K562 (cell line): ENCODE results near the gene SLC35F5. TPM values are rescaled to one million over a fixed set of nuclear protein-coding genes. Genes with fewer than 3 reads are reported as not detected.

Experiments
- ATAC-seq: fragments of 200-7000 bp; cut with Tn5 transposase; 3 replicates; pipeline ENCODE4 v1.9.1; 2020; ENCODE audit warnings: moderate library complexity
- BruUV-seq: library from RNA; stranded (reverse); fragments of 400-500 nt; replicated peaks from 2 replicates; lab custom pipeline; 2021; lab: Mats Ljungman, UMichigan
- CTCF ChIA-PET: fragments of 300-600 bp; formaldehyde crosslinking; extraction: SDS; loops from one replicate; lab custom pipeline; 2021; ENCODE audit warnings: low intra/inter-chr PET ratio; lab: Yijun Ruan, JAX
- POLR2A ChIA-PET: fragments of 300-600, 350-650 bp; sonication (Branson Sonifier 250); formaldehyde crosslinking; extraction: SDS; loops from one replicate; lab custom pipeline; 2021; ENCODE audit warnings: antibody characterized with exemption, inconsistent platforms; lab: Yijun Ruan, JAX
- DNase-seq, 4 experiments: peaks; one replicate each; pipeline versions ENCODE4 v3.0.0 to v3.0.0-alpha.2; 2011 to 2018; ENCODE audit warnings: low spot score in 3 of 4, mixed read lengths in 3 of 4; ENCODE audit errors: extremely low read depth in 1 of 4
- FAIRE-seq: peaks from 2 replicates; lab custom pipeline; 2011; peaks lifted over from hg19 to GRCh38; lab: Jason Lieb, UNC
- H2AFZ ChIP-seq: 2 replicates; pipeline ENCODE4 v1.6.0; 2011; ENCODE audit warnings: low read depth, low read length, control low read depth, inconsistent platforms
- H3K27ac ChIP-seq: fragments of 200-600 bp; 3 replicates; pipeline ENCODE4 v1.8.0; 2011; ENCODE audit warnings: low read depth, mild to moderate bottlenecking, control low read depth, inconsistent platforms, low read length, moderate library complexity, mixed read lengths; ENCODE audit errors: extremely low read depth
- H3K27me3 ChIP-seq, 2 experiments: fragments of 300-600 bp in 1 of 2; 2 replicates in 1 of 2; 3 replicates in 1 of 2; pipeline versions ENCODE4 v1.6.0 to v1.8.0; 2011; ENCODE audit warnings: inconsistent platforms in 2 of 2, low read length in 2 of 2, mild to moderate bottlenecking in 1 of 2, mixed read lengths in 1 of 2, moderate library complexity in 1 of 2; ENCODE audit not compliant: control insufficient read depth in 2 of 2, insufficient read depth in 2 of 2
- H3K36me3 ChIP-seq: fragments of 300-600 bp; 3 replicates; pipeline ENCODE4 v1.8.0; 2011; ENCODE audit warnings: mild to moderate bottlenecking, low read length, inconsistent platforms; ENCODE audit not compliant: control insufficient read depth, insufficient read depth
- H3K4me1 ChIP-seq, 2 experiments: fragments of 200-600 bp in 1 of 2; replicated peaks in 1 of 2; 2 replicates in 1 of 2; 3 replicates in 1 of 2; pipeline versions ENCODE4 v1.5.1 to v1.8.0; 2011; ENCODE audit warnings: inconsistent platforms in 2 of 2, low read length in 2 of 2, mild to moderate bottlenecking in 1 of 2, mixed read lengths in 1 of 2, moderate library complexity in 1 of 2; ENCODE audit not compliant: control insufficient read depth in 2 of 2, insufficient read depth in 2 of 2
- H3K4me2 ChIP-seq: 2 replicates; pipeline ENCODE4 v1.6.1; 2011; ENCODE audit warnings: low read length, control low read depth, inconsistent platforms, mixed read lengths; ENCODE audit not compliant: insufficient read depth
- H3K4me3 ChIP-seq: fragments of 200-600 bp; sonication (generic), shearing (Covaris generic); 2 replicates; pipeline ENCODE4 v1.5.1; 2016; ENCODE audit warnings: control low read depth, inconsistent platforms
- H3K79me2 ChIP-seq: fragments of 200-600 bp; 3 replicates; pipeline ENCODE4 v1.8.0; 2011; ENCODE audit warnings: low read length, inconsistent platforms; ENCODE audit not compliant: control insufficient read depth, insufficient read depth
- H3K9ac ChIP-seq, 2 experiments: 2 replicates each; pipeline versions ENCODE4 v1.6.0 to v1.6.1; 2011; ENCODE audit warnings: low read depth in 2 of 2, low read length in 2 of 2, control low read depth in 1 of 2, inconsistent platforms in 1 of 2, mild to moderate bottlenecking in 1 of 2, mixed read lengths in 1 of 2; ENCODE audit not compliant: insufficient read depth in 1 of 2
- H3K9me1 ChIP-seq: one replicate; pipeline ENCODE4 v1.6.0; 2011; ENCODE audit warnings: inconsistent platforms, mild to moderate bottlenecking, low read length, moderate library complexity; ENCODE audit not compliant: control insufficient read depth, insufficient read depth
- H3K9me3 ChIP-seq: replicated peaks from 2 replicates; pipeline ENCODE4 v1.5.1; 2011; ENCODE audit warnings: low read depth, low read length, inconsistent platforms; ENCODE audit not compliant: control insufficient read depth, insufficient read depth
- H4K20me1 ChIP-seq: replicated peaks from 2 replicates; pipeline ENCODE4 v1.6.1; 2011; ENCODE audit warnings: low read length, inconsistent platforms, mixed read lengths; ENCODE audit not compliant: control insufficient read depth, insufficient read depth
- BHLHE40 ChIP-seq: IDR thresholded peaks from 2 replicates; pipeline ENCODE4 v1.6.1; 2011; ENCODE audit warnings: low read length, improper control_type of control experiment
- DDX20 ChIP-seq: fragments of 450-650 bp; IDR thresholded peaks from 2 replicates; pipeline ENCODE4 v1.6.1; 2016; ENCODE audit warnings: missing genetic modification characterization, low read depth, mild to moderate bottlenecking, missing compliant biosample characterization, moderate library complexity
- HES1 ChIP-seq: fragments of 450-650 bp; IDR thresholded peaks from 2 replicates; pipeline ENCODE4 v1.6.1; 2016; ENCODE audit warnings: low read depth, mild to moderate bottlenecking, moderate library complexity
- MCM7 ChIP-seq, 2 experiments: fragments of 450-650 bp; IDR thresholded peaks; 2 replicates each; pipeline ENCODE4 v1.6.1; 2016 to 2018
- MYC ChIP-seq, 2 experiments: fragments of 250-450 bp in 1 of 2; sonication (Bioruptor Pico) in 1 of 2; IDR thresholded peaks; 2 replicates each; pipeline versions ENCODE4 v1.5.1 to v1.6.1; 2012 to 2021; ENCODE audit warnings: low read depth in 2 of 2, borderline replicate concordance in 1 of 2, improper control_type of control experiment in 1 of 2, low read length in 1 of 2, mild to moderate bottlenecking in 1 of 2, moderate library complexity in 1 of 2
- POLR2AphosphoS2 ChIP-seq: IDR thresholded peaks from 2 replicates; pipeline ENCODE4 v1.6.1; 2012; ENCODE audit warnings: low read length, improper control_type of control experiment
- RUNX1 ChIP-seq: sonication (generic); IDR thresholded peaks from 2 replicates; pipeline ENCODE4 v1.6.1; 2016; ENCODE audit warnings: antibody characterized with exemption, low read depth
- SMAD1 ChIP-seq: fragments of 150-350 bp; IDR thresholded peaks from 2 replicates; pipeline ENCODE4 v1.6.1; 2014; ENCODE audit warnings: low read length, low read depth; ENCODE audit not compliant: partially characterized antibody
- TEAD4 ChIP-seq, 2 experiments: sonication (generic) in 1 of 2; formaldehyde crosslinking in 1 of 2; IDR thresholded peaks; 2 replicates each; pipeline versions ENCODE4 v1.6.1 to v1.8.0; 2012 to 2022; ENCODE audit warnings: borderline replicate concordance in 1 of 2, inconsistent platforms in 1 of 2, low read length in 1 of 2, mild to moderate bottlenecking in 1 of 2, missing genetic modification reagents in 1 of 2
- ZNF12 ChIP-seq: sonication (generic); formaldehyde crosslinking; IDR thresholded peaks from 2 replicates; pipeline ENCODE4 v1.4.0; 2020; ENCODE audit warnings: mild to moderate bottlenecking, missing genetic modification reagents
- ZNF165 ChIP-seq: fragments of 250-450 bp; sonication (Bioruptor Pico); IDR thresholded peaks from 2 replicates; pipeline ENCODE4 v1.4.0; 2020; ENCODE audit warnings: borderline replicate concordance
- WGBS: fragments of 100-300 bp; shearing (Covaris generic); methylation state at CpG from one replicate; pipeline ENCODE4 v1.1.6; 2016; ENCODE audit warnings: low coverage, mixed read lengths; ENCODE audit not compliant: insufficient coverage; ENCODE audit errors: missing lambda C conversion rate; 5-methylcytosine and 5-hydroxymethylcytosine counted together
- in situ Hi-C: fragments of 300-500 bp; cut with MboI; formaldehyde crosslinking; loops from 4 replicates; pipeline ENCODE4 v1.15.0; 2018; ENCODE audit warnings: inconsistent platforms, mixed read lengths
- intact Hi-C: fragments of 100-400 bp; cut with micrococcal nuclease; formaldehyde crosslinking; loops from 2 replicates; pipeline ENCODE4 v1.14.2; 2022
- polyA plus RNA-seq, 8 experiments: library from polyadenylated mRNA; depleted of rRNA in 4 of 8; stranded (reverse) in 5 of 8; unstranded in 3 of 8; fragments of >200 nt; fragmentation: Nextera tagmentation in 2 of 8; fragmentation: Illumina TruSeq in 1 of 8; extraction: Ambion mirVana in 2 of 8; extraction: Trizol in 1 of 8; gene quantifications; 2 replicates each; pipeline versions ENCODE4 v1.2.1 to v1.2.3, GENCODE V29; 2011 to 2014; ENCODE audit warnings: inconsistent platforms in 1 of 8, missing spikeins in 1 of 8
- total RNA-seq, 7 experiments: library from RNA; depleted of rRNA in 6 of 7; stranded (reverse); fragments of >200 nt in 6 of 7; fragmentation: Illumina TruSeq in 2 of 7; extraction: Trizol in 2 of 7; gene quantifications; 2 replicates each; pipeline versions ENCODE4 v1.2.1 to v1.2.3, GENCODE V29; 2011 to 2021; ENCODE audit warnings: low replicate concordance in 1 of 7

Gene SLC35F5
- total and polyA plus RNA-seq, 9 of the 15 experiments (the other 6 are each of a cell fraction or from before 2014, with no cell fraction given), result 4.9 to 50.7 (median 30.5) TPM

GRCh38 chr2:113676623-113677266 lies 79.7 kb downstream of the SLC35F5 start:
- Histone ChIP-seq H3K9me3 (no peaks in the 10 kb centered on the region), H2AFZ (peak overlapping the region; percentile 84), H3K4me1 (peaks cover 0 to 19% of the 10 kb centered on the region in 2 experiments; a peak in 2 of 5 replicates), H3K4me3 (no peak overlapping the region), H3K27ac (no peak overlapping the region), H3K4me2 (no peak overlapping the region), H3K9me1 (no peaks in the 10 kb centered on the region), H4K20me1 (no peaks in the 10 kb centered on the region), H3K27me3 (no peaks in the 10 kb centered on the region), H3K79me2 (no peaks in the 10 kb centered on the region), H3K36me3 (no peaks in the 10 kb centered on the region), H3K9ac (no peak overlapping the region)
- WGBS, result 67% methylated on average over 4 of the region's 4 CpGs
- no peak for FAIRE-seq
- in situ Hi-C loops, result no loop called here
- CTCF ChIA-PET, result no interaction called here
- TF ChIP-seq MYC (IDR thresholded peaks at IDR 0.05; ENCODE audit: low read depth, low read length) (no peak), MYC (CRISPR knock-in tag; IDR thresholded peaks at IDR 0.05; ENCODE audit: borderline replicate concordance, low read depth) (no peak), ZNF12 (CRISPR knock-in tag) (no peak), BHLHE40 (no peak), SMAD1 (no peak), POLR2AphosphoS2 (no peak), HES1 (no peak), ZNF165 (CRISPR knock-in tag) (no peak), DDX20 (no peak), MCM7 (IDR thresholded peaks at IDR 0.05) (no peak), RUNX1 (no peak), TEAD4 (IDR thresholded peaks at IDR 0.05; ENCODE audit: low read length) (no peak), TEAD4 (CRISPR knock-in tag; IDR thresholded peaks at IDR 0.05; ENCODE audit: borderline replicate concordance) (no peak)
- ATAC-seq, result no peak
- intact Hi-C loops, result no loop called here
- POLR2A ChIA-PET, result interaction anchor here (1.3 kb wide), 1 partner anchor 12 kb away, joined by 3 read pairs; no protein-coding TSS in a partner anchor
- no TSS peak for BruUV-seq
- no peak for DNase-seq
